ENCODE results near the gene CAPRIN2. TPM values are rescaled to one million over a fixed set of nuclear protein-coding genes. Genes with fewer than 3 reads are reported as not detected.

Gene CAPRIN2
- total and polyA plus RNA-seq, 2 of the 4 experiments (the other 2 are of a cell fraction) = 18.9 to 23.8 TPM

DNA sequence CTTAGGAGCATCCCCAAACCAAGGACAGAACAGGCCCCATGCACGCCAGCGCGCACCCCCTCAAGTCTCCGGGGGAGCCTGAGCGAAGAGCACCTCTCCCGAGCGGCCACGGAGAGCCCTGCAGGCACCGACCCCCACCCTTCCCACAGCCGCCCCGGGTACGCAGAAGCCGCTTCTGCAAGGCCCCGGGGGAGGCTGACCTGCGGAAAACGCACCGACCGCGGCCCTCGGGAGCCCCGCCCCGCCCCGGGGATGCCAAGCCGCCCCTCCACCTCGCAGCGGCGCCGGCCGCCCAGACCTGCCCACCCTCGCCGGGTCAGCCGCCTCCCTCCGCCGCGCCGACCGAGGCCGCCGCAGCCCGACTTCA, 385 bp downstream of the CAPRIN2 start:
- H2AK9ac ChIP-seq (replicated peaks; ENCODE audit: low read depth, low read length, poor library complexity) = peak overlapping the region; percentile 89
- peak overlapping the region; percentile 62 for H4K5ac ChIP-seq (ENCODE audit: low read depth, low read length)
- intact Hi-C loops (cut with micrococcal nuclease) (loop anchor here (1.0 to 2.0 kb wide), 2 partner anchors 42 to 60 kb away; partner anchors contain the start of gene IPO8), in situ Hi-C loops (cut with MboI; ENCODE audit: low sequenced_read_pairs) (no loop called here), dilution Hi-C loops (cut with HindIII; ENCODE audit: low sequenced_read_pairs, unreplicated experiment) (no loop called here)
- H3K36me3 ChIP-seq (ENCODE audit: control insufficient read depth, insufficient read depth, low read length) = no peaks in the 10 kb centered on the region
- H4K8ac ChIP-seq (ENCODE audit: low read depth in 2 of 2, low read length in 2 of 2) = peak overlapping the region; percentile 13 to 71; a peak in 1 of 4 replicates
- ChIA-PET POLR2A (ENCODE audit: unreplicated experiment) (no interaction called here), CTCF (interaction anchor here (0.8 to 1.8 kb wide), 2 partner anchors 9 to 29 kb away, joined by 4 to 6 read pairs; no protein-coding TSS in a partner anchor)
- peak overlapping the region; percentile 82; the same call in 1 of the 2 replicates for H3K23ac ChIP-seq (ENCODE audit: low read depth, low read length)
- no peak for ATAC-seq (ENCODE audit: low read depth)
- peak overlapping the region; percentile 86 for H3K4me3 ChIP-seq (ENCODE audit: insufficient read depth, low read depth, low read length)
- H3K56ac ChIP-seq (ENCODE audit: extremely low read depth, insufficient read depth, low read length) = peak overlapping the region; percentile 68
- peaks cover 4% of the 10 kb centered on the region for H3K9me1 ChIP-seq (ENCODE audit: insufficient read depth, low read length)
- H2AFZ ChIP-seq (replicated peaks; ENCODE audit: low read length, poor library complexity) = peak overlapping the region; percentile 97
- peak overlapping the region; percentile 62; the same call in 1 of the 2 replicates for H2AK5ac ChIP-seq (ENCODE audit: low read depth, low read length)
- H3K79me1 ChIP-seq (ENCODE audit: low read depth in 1 of 2, low read length in 2 of 2) = peaks cover 23 to 44% of the 10 kb centered on the region in 2 experiments
- peak overlapping the region; percentile 14 for H2BK5ac ChIP-seq (ENCODE audit: low read depth, low read length, poor library complexity, severe bottlenecking)
- 0% methylated on average over 22 of the region's 40 CpGs; no CpG with 5 or more reads in 1 of the 2 experiments for WGBS, 2 experiments (ENCODE audit: extremely low coverage in 2 of 2, insufficient read length in 1 of 2)
- peak overlapping the region; percentile 83 for H3K9ac ChIP-seq (ENCODE audit: low read depth, low read length)
- peak overlapping the region; percentile 24; the same call in 1 of the 2 replicates for H3K18ac ChIP-seq (ENCODE audit: low read depth, low read length)
- H2BK15ac ChIP-seq (ENCODE audit: low read depth, low read length) = no peak overlapping the region; the same call in 2 of the 3 replicates
- peak overlapping the region; percentile 67 for H3K27ac ChIP-seq (ENCODE audit: insufficient read depth, low read length)
- peak overlapping the region; percentile 99 for H3K4me2 ChIP-seq (ENCODE audit: low read depth, low read length)
- H2BK20ac ChIP-seq (ENCODE audit: low read depth, low read length) = no peak overlapping the region
- H4K20me1 ChIP-seq (ENCODE audit: insufficient read depth, low read length) = no peaks in the 10 kb centered on the region
- peaks cover 10% of the 10 kb centered on the region for H3K4me1 ChIP-seq (ENCODE audit: control insufficient read depth, insufficient read depth, low read length)
- no peaks in the 10 kb centered on the region for H3K9me3 ChIP-seq (ENCODE audit: control insufficient read depth, insufficient read depth, low read length)
- no TSS peak for BruUV-seq (replicated peaks)
- H3K4ac ChIP-seq (ENCODE audit: low read depth, low read length) = peak overlapping the region; percentile 67
- no peak for TF ChIP-seq MAFK (IDR thresholded peaks at IDR 0.05; ENCODE audit: low read depth, low read length)
- TF ChIP-seq RFX5 (IDR thresholded peaks at IDR 0.05; ENCODE audit: low read depth, low read length) = no peak
- TF ChIP-seq CHD1 (IDR thresholded peaks at IDR 0.05; ENCODE audit: low read depth, low read length) = no peak
- TF ChIP-seq MXI1 (IDR thresholded peaks at IDR 0.05; ENCODE audit: borderline replicate concordance, low read depth, low read length) = no peak
- TF ChIP-seq RAD21 (IDR thresholded peaks at IDR 0.05; ENCODE audit: low read length) = no peak
- no peak for TF ChIP-seq MAZ (IDR thresholded peaks at IDR 0.05; ENCODE audit: borderline replicate concordance, low read depth, low read length)
- no peak for TF ChIP-seq SMC3 (IDR thresholded peaks at IDR 0.05; ENCODE audit: low read depth, low read length)
- DNase-seq = no peak
- H3K14ac ChIP-seq (replicated peaks; ENCODE audit: low read depth, low read length) = peak overlapping the region; percentile 77
- peak overlapping the region; percentile 16; the same call in 1 of the 2 replicates for H4K91ac ChIP-seq (ENCODE audit: insufficient read depth, low read depth, low read length)
- no peaks in the 10 kb centered on the region for H3K27me3 ChIP-seq (ENCODE audit: control insufficient read depth, insufficient read depth, low read length)
- H2BK120ac ChIP-seq (ENCODE audit: low read depth, low read length) = peak overlapping the region; percentile 43; the same call in 1 of the 2 replicates

All from IMR-90 (cell line).